H9 (cell line): ENCODE data around the gene OSGEPL1. TPM values are rescaled to one million over a fixed set of nuclear protein-coding genes. Genes with fewer than 3 reads are reported as not detected.

ENCODE experiments used
- DNase-seq: peaks from one replicate; pipeline ENCODE4 v3.0.0-alpha.2; 2017
- H2AFZ ChIP-seq: one replicate; pipeline ENCODE4 v1.6.1; 2013; ENCODE audit warnings: mild to moderate bottlenecking, low read length, control low read depth, moderate library complexity
- H2AK5ac ChIP-seq: 2 replicates; pipeline ENCODE4 v1.6.1; 2013; ENCODE audit warnings: low read length, control low read depth, mixed read lengths; ENCODE audit not compliant: insufficient read length
- H2BK120ac ChIP-seq: one replicate; pipeline ENCODE4 v1.6.1; 2013; ENCODE audit warnings: low read depth, mild to moderate bottlenecking, low read length, control low read depth, inconsistent platforms; ENCODE audit not compliant: poor library complexity, severe bottlenecking
- H2BK12ac ChIP-seq: 2 replicates; pipeline ENCODE4 v1.6.1; 2013; ENCODE audit warnings: low read length, control low read depth, mixed read lengths, low read depth; ENCODE audit not compliant: insufficient read length
- H2BK15ac ChIP-seq: 2 replicates; pipeline ENCODE4 v1.6.1; 2013; ENCODE audit warnings: low read depth, low read length, control low read depth
- H2BK20ac ChIP-seq: one replicate; pipeline ENCODE4 v1.6.1; 2013; ENCODE audit warnings: low read depth, mild to moderate bottlenecking, low read length, control low read depth, inconsistent platforms; ENCODE audit not compliant: poor library complexity, severe bottlenecking
- H2BK5ac ChIP-seq: 2 replicates; pipeline ENCODE4 v1.6.1; 2013; ENCODE audit warnings: low read length, control low read depth, mixed read lengths; ENCODE audit not compliant: insufficient read length
- H3K14ac ChIP-seq: 2 replicates; pipeline ENCODE4 v1.6.1; 2013; ENCODE audit warnings: low read length, control low read depth; ENCODE audit not compliant: insufficient read depth
- H3K18ac ChIP-seq: 2 replicates; pipeline ENCODE4 v1.6.1; 2013; ENCODE audit warnings: low read depth, mild to moderate bottlenecking, mixed read lengths, low read length, control low read depth; ENCODE audit not compliant: insufficient read length
- H3K23ac ChIP-seq: 2 replicates; pipeline ENCODE4 v1.6.1; 2013; ENCODE audit warnings: low read length, control low read depth, mixed read lengths, low read depth; ENCODE audit not compliant: insufficient read length
- H3K23me2 ChIP-seq: 2 replicates; pipeline ENCODE4 v1.6.1; 2013; ENCODE audit warnings: low read depth, mild to moderate bottlenecking, mixed read lengths, low read length, control low read depth; ENCODE audit not compliant: insufficient read length, poor library complexity, severe bottlenecking
- H3K27ac ChIP-seq: 2 replicates; pipeline ENCODE4 v1.5.1; 2013; ENCODE audit warnings: low read length, control low read depth, mixed read lengths, low read depth; ENCODE audit not compliant: insufficient read length
- H3K27me3 ChIP-seq: 2 replicates; pipeline ENCODE4 v1.6.1; 2013; ENCODE audit warnings: low read length, control low read depth, inconsistent platforms; ENCODE audit not compliant: insufficient read depth
- H3K4ac ChIP-seq: 2 replicates; pipeline ENCODE4 v1.6.1; 2013; ENCODE audit warnings: low read depth, mild to moderate bottlenecking, control low read depth, inconsistent platforms, low read length, moderate library complexity
- H3K4me1 ChIP-seq: 2 replicates; pipeline ENCODE4 v1.6.1; 2013; ENCODE audit warnings: low read length, control low read depth, inconsistent platforms; ENCODE audit not compliant: insufficient read depth
- H3K4me2 ChIP-seq: 2 replicates; pipeline ENCODE4 v1.6.1; 2013; ENCODE audit warnings: low read length, control low read depth, mixed read lengths; ENCODE audit not compliant: insufficient read length, insufficient read depth
- H3K56ac ChIP-seq: 2 replicates; pipeline ENCODE4 v1.6.1; 2013; ENCODE audit warnings: low read depth, mild to moderate bottlenecking, mixed read lengths, low read length, control low read depth; ENCODE audit not compliant: insufficient read length
- H3K79me1 ChIP-seq: 2 replicates; pipeline ENCODE4 v1.6.1; 2013; ENCODE audit warnings: low read depth, mild to moderate bottlenecking, moderate library complexity, low read length, control low read depth, inconsistent platforms; ENCODE audit not compliant: insufficient read depth, poor library complexity, severe bottlenecking
- H3K79me2 ChIP-seq: 2 replicates; pipeline ENCODE4 v1.6.1; 2013; ENCODE audit warnings: low read length, control low read depth, inconsistent platforms; ENCODE audit not compliant: insufficient read depth
- H3K9ac ChIP-seq: 2 replicates; pipeline ENCODE4 v1.6.1; 2013; ENCODE audit warnings: low read length, control low read depth, mixed read lengths; ENCODE audit not compliant: insufficient read length; ENCODE audit errors: extremely low read depth
- H3K9me3 ChIP-seq: one replicate; pipeline ENCODE4 v1.6.1; 2013; ENCODE audit warnings: low read depth, low read length, inconsistent platforms; ENCODE audit not compliant: control insufficient read depth
- H3T11ph ChIP-seq: one replicate; pipeline ENCODE4 v1.6.1; 2013; ENCODE audit warnings: mild to moderate bottlenecking, low read length, control low read depth, inconsistent platforms
- H4K20me1 ChIP-seq: one replicate; pipeline ENCODE4 v1.6.1; 2013; ENCODE audit not compliant: control insufficient read depth, insufficient read length, insufficient read depth
- H4K5ac ChIP-seq: 2 replicates; pipeline ENCODE4 v1.6.1; 2013; ENCODE audit warnings: low read depth, mild to moderate bottlenecking, mixed read lengths, low read length, control low read depth; ENCODE audit not compliant: insufficient read length
- H4K8ac ChIP-seq: replicated peaks from 2 replicates; pipeline ENCODE4 v1.6.1; 2013; ENCODE audit warnings: low read length, control low read depth, mixed read lengths, low read depth; ENCODE audit not compliant: insufficient read length
- H4K91ac ChIP-seq: 2 replicates; pipeline ENCODE4 v1.6.1; 2013; ENCODE audit warnings: low read depth, mild to moderate bottlenecking, moderate library complexity, mixed read lengths, low read length, control low read depth; ENCODE audit not compliant: insufficient read length
- H3K27ac Mint-ChIP-seq, 3 experiments: 2 replicates in 2 of 3; 3 replicates in 1 of 3; pipeline ENCODE4 v1.8.0; 2020 to 2021; ENCODE audit warnings: mixed read lengths in 3 of 3, mild to moderate bottlenecking in 1 of 3, moderate library complexity in 1 of 3
- H3K27me3 Mint-ChIP-seq: 2 replicates; pipeline ENCODE4 v1.8.0; 2021; ENCODE audit warnings: low read depth, mild to moderate bottlenecking, moderate library complexity, mixed read lengths
- H3K36me3 Mint-ChIP-seq, 3 experiments: 2 replicates in 2 of 3; 3 replicates in 1 of 3; pipeline ENCODE4 v1.8.0; 2020 to 2021; ENCODE audit warnings: low read depth in 3 of 3, mixed read lengths in 3 of 3; ENCODE audit not compliant: insufficient read depth in 1 of 3
- H3K4me1 Mint-ChIP-seq, 2 experiments: 2 replicates each; pipeline ENCODE4 v1.8.0; 2020; ENCODE audit warnings: mixed read lengths in 2 of 2
- H3K4me3 Mint-ChIP-seq, 2 experiments: 2 replicates in 1 of 2; 3 replicates in 1 of 2; pipeline ENCODE4 v1.8.0; 2020 to 2021; ENCODE audit warnings: mild to moderate bottlenecking in 2 of 2, mixed read lengths in 2 of 2, moderate library complexity in 1 of 2
- H3K9me3 Mint-ChIP-seq, 2 experiments: 2 replicates in 1 of 2; 3 replicates in 1 of 2; pipeline ENCODE4 v1.8.0; 2020; ENCODE audit warnings: mild to moderate bottlenecking in 2 of 2, mixed read lengths in 2 of 2, moderate library complexity in 1 of 2
- CTCF ChIP-seq: fragments of 200-600 bp; sonication (generic); conservative IDR thresholded peaks from 3 replicates; pipeline ENCODE4 v1.8.0; 2021; ENCODE audit warnings: antibody characterized with exemption, mild to moderate bottlenecking
- WGBS: extraction: QIAGEN DNeasy Blood & Tissue Kit; methylation state at CpG from one replicate; pipeline ENCODE4 v1.1.7; 2013; ENCODE audit warnings: missing lambda C conversion rate, low lambda C conversion rate, mixed read lengths; ENCODE audit not compliant: insufficient read length; ENCODE audit errors: extremely low coverage; 5-methylcytosine and 5-hydroxymethylcytosine counted together
- total RNA-seq: library from RNA; stranded (reverse); gene quantifications from 2 replicates; pipeline ENCODE4 v1.2.1, GENCODE V29; 2021

The OSGEPL1 gene
- total RNA-seq, 1 experiment from 2014 or later, result 10.7 TPM

- TF ChIP-seq CTCF, result peak; percentile 74
- no peaks in the 10 kb centered on the region for H3K79me1 ChIP-seq
- H3K36me3 Mint-ChIP-seq, result peaks cover 0 to 16% (median 7%) of the 10 kb centered on the region in 3 experiments; a peak in 5 of 7 replicates
- no peak overlapping the region for H3K23ac ChIP-seq
- no peaks in the 10 kb centered on the region for H3K4me1 ChIP-seq
- H2BK15ac ChIP-seq, result no peak overlapping the region
- no peak overlapping the region for H2BK12ac ChIP-seq
- no peak overlapping the region for H3K9ac ChIP-seq
- no peak overlapping the region for H3K27ac Mint-ChIP-seq
- no peaks in the 10 kb centered on the region for H3K9me3 Mint-ChIP-seq
- H2BK5ac ChIP-seq, result no peak overlapping the region
- no peak overlapping the region for H3K4ac ChIP-seq
- no peak overlapping the region for H3K4me3 Mint-ChIP-seq
- no peak overlapping the region for H4K8ac ChIP-seq
- H3K27me3 Mint-ChIP-seq, result no peaks in the 10 kb centered on the region
- H2AFZ ChIP-seq, result no peak overlapping the region
- no peak overlapping the region for H3K18ac ChIP-seq
- no peaks in the 10 kb centered on the region for H3K27me3 ChIP-seq
- H2BK20ac ChIP-seq, result no peak overlapping the region
- no peaks in the 10 kb centered on the region for H3K79me2 ChIP-seq
- peak; percentile 32 for DNase-seq
- H3K14ac ChIP-seq, result no peak overlapping the region
- no peaks in the 10 kb centered on the region for H4K20me1 ChIP-seq
- no peaks in the 10 kb centered on the region for H3K4me1 Mint-ChIP-seq
- no peak overlapping the region for H3T11ph ChIP-seq
- no peak overlapping the region for H3K4me2 ChIP-seq
- H4K5ac ChIP-seq, result no peak overlapping the region
- no peaks in the 10 kb centered on the region for H3K9me3 ChIP-seq
- H3K27ac ChIP-seq, result no peak overlapping the region
- H2AK5ac ChIP-seq, result no peak overlapping the region
- H2BK120ac ChIP-seq, result no peak overlapping the region
- H3K56ac ChIP-seq, result no peak overlapping the region
- H4K91ac ChIP-seq, result no peak overlapping the region
- no CpG with 5 or more reads among the region's 10 CpGs for WGBS
- no peaks in the 10 kb centered on the region for H3K23me2 ChIP-seq
These were observed 11.4 kb downstream of the OSGEPL1 start for GRCh38 chr2:189751080-189751658.
